ENCODE measurements around the gene TTC33. TPM values are rescaled to one million over a fixed set of nuclear protein-coding genes. Genes with fewer than 3 reads are reported as not detected.
A peak's percentile ranks its signal among the peaks of the same experiment; 100 is the strongest.

The TTC33 gene
- total RNA-seq, 2 donors from 2014 or later, result 13.5 to 19.3 TPM

DNA sequence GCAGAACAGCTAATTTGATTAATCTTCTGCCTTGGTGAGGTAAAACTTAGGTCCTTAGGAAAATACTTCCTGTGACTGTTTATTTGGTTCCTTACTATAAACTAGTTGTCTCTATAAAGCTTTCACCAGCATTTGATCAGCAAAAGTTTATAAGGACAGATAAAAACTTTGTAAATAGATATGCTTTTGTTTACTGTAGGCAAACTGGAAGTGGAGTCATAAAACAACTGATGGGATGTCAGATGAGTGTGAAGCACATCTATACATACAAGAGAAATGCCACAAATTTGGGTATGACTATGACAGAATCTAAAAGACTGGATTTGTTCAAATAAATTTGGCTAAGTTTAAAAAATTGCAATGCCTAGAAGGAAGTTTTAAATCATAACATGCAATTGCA is 70.6 kb downstream of the TTC33 start:
- H3K4me1 ChIP-seq (ENCODE audit: control insufficient read depth, insufficient read depth, low read length), result no peaks in the 10 kb centered on the region
- Mint-ChIP-seq H3K9me3 (no peaks in the 10 kb centered on the region), H3K27ac (no peak overlapping the region), H3K4me3 (no peak overlapping the region), H3K36me3 (ENCODE audit: low read depth) (no peaks in the 10 kb centered on the region), H3K27me3 (ENCODE audit: insufficient read depth) (peaks cover 34% of the 10 kb centered on the region), H3K4me1 (peaks cover 14% of the 10 kb centered on the region)
- H3K27me3 ChIP-seq (ENCODE audit: control insufficient read depth, insufficient read depth, low read length, poor library complexity, severe bottlenecking), result peaks cover 36% of the 10 kb centered on the region
- H3K9me3 ChIP-seq (ENCODE audit: control insufficient read depth, low read length), result no peaks in the 10 kb centered on the region
- H3K9ac ChIP-seq (ENCODE audit: extremely low read depth, low read length, poor library complexity, severe bottlenecking), result no peak overlapping the region
- no peak overlapping the region for H3K27ac ChIP-seq (ENCODE audit: low read depth, low read length)
- DNase-seq, result no peak
- no peak overlapping the region for H3K4me3 ChIP-seq (ENCODE audit: low read length)
- no peaks in the 10 kb centered on the region for H3K36me3 ChIP-seq (ENCODE audit: control insufficient read depth, insufficient read depth, low read length)
- TF ChIP-seq CTCF (conservative IDR thresholded peaks at IDR 0.05), result no peak

DNA sequence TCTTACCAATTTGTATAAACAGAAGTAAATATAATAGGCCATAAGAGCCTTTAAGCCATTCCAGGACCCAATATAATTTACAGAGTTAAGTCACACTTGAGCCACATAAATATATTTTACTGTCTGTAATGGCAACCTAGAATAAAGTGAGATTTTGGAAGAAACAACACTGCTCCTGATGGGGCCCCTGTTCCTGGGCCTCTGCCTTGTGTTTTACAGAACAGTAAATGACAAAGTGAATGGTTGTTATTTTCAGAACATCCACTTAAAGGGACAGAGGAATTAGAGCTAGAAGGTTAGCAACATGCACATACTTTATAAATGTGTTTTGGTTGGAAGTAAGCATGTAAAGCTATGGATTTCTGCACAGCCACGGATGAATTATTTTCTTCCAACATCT is 72.5 kb downstream of the TTC33 start:
- WGBS, 2 experiments (ENCODE audit: insufficient coverage in 1 of 2, insufficient read length in 1 of 2), result 67% methylated on average over 1 of the region's 1 CpG; no CpG with 5 or more reads in 1 of the 2 experiments
- H3K4me3 ChIP-seq (ENCODE audit: low read length), result no peak overlapping the region
- peaks cover 45% of the 10 kb centered on the region for H3K27me3 Mint-ChIP-seq (ENCODE audit: insufficient read depth)

GRCh38 chr5:40682154-40683017 is 73.4 kb downstream of the TTC33 start:
- Histone ChIP-seq H3K36me3 (ENCODE audit: control insufficient read depth, insufficient read depth, low read length) (no peaks in the 10 kb centered on the region), H3K27ac (ENCODE audit: low read depth, low read length) (no peak overlapping the region), H3K4me3 (ENCODE audit: low read length) (no peak overlapping the region), H3K9me3 (ENCODE audit: control insufficient read depth, low read length) (no peaks in the 10 kb centered on the region), H3K27me3 (ENCODE audit: control insufficient read depth, insufficient read depth, low read length, poor library complexity, severe bottlenecking) (peaks cover 50% of the 10 kb centered on the region), H3K4me1 (ENCODE audit: control insufficient read depth, insufficient read depth, low read length) (no peaks in the 10 kb centered on the region), H3K9ac (ENCODE audit: extremely low read depth, low read length, poor library complexity, severe bottlenecking) (no peak overlapping the region)
- Mint-ChIP-seq H3K36me3 (ENCODE audit: low read depth) (no peaks in the 10 kb centered on the region), H3K4me3 (peak overlapping the region; percentile 72), H3K27ac (no peak overlapping the region), H3K27me3 (ENCODE audit: insufficient read depth) (peaks cover 49% of the 10 kb centered on the region), H3K9me3 (no peaks in the 10 kb centered on the region), H3K4me1 (peaks cover 16% of the 10 kb centered on the region)
- TF ChIP-seq CTCF (conservative IDR thresholded peaks at IDR 0.05), result no peak
- DNase-seq, result no peak
- WGBS, 2 experiments (ENCODE audit: insufficient coverage in 1 of 2, insufficient read length in 1 of 2), result 81 to 82% methylated on average over 6 to 16 of the region's 16 CpGs

More for the DNA sequence above, 72.5 kb downstream of the TTC33 start:
- TF ChIP-seq CTCF (conservative IDR thresholded peaks at IDR 0.05), result no peak
- H3K36me3 ChIP-seq (ENCODE audit: control insufficient read depth, insufficient read depth, low read length), result no peaks in the 10 kb centered on the region
- no peak overlapping the region for H3K27ac ChIP-seq (ENCODE audit: low read depth, low read length)
- DNase-seq, result no peak
- H3K27ac Mint-ChIP-seq, result no peak overlapping the region
- no peaks in the 10 kb centered on the region for H3K4me1 ChIP-seq (ENCODE audit: control insufficient read depth, insufficient read depth, low read length)
- no peak overlapping the region for H3K4me3 Mint-ChIP-seq
- no peaks in the 10 kb centered on the region for H3K36me3 Mint-ChIP-seq (ENCODE audit: low read depth)
- H3K27me3 ChIP-seq (ENCODE audit: control insufficient read depth, insufficient read depth, low read length, poor library complexity, severe bottlenecking), result peaks cover 46% of the 10 kb centered on the region
- H3K9ac ChIP-seq (ENCODE audit: extremely low read depth, low read length, poor library complexity, severe bottlenecking), result no peak overlapping the region
- H3K9me3 Mint-ChIP-seq, result no peaks in the 10 kb centered on the region
- peaks cover 16% of the 10 kb centered on the region for H3K4me1 Mint-ChIP-seq
- no peaks in the 10 kb centered on the region for H3K9me3 ChIP-seq (ENCODE audit: control insufficient read depth, low read length)

Data from endodermal cell (in vitro differentiated cells).